CD4-positive, alpha-beta T cell treated with Interleukin-15 for 4 hours (primary cell): ENCODE data around the gene CCDC122.

Experiments used
- DNase-seq: peaks from one replicate; pipeline ENCODE4 v3.0.0-alpha.2; 2020; ENCODE audit warnings: low spot score

The CCDC122 gene

DNA sequence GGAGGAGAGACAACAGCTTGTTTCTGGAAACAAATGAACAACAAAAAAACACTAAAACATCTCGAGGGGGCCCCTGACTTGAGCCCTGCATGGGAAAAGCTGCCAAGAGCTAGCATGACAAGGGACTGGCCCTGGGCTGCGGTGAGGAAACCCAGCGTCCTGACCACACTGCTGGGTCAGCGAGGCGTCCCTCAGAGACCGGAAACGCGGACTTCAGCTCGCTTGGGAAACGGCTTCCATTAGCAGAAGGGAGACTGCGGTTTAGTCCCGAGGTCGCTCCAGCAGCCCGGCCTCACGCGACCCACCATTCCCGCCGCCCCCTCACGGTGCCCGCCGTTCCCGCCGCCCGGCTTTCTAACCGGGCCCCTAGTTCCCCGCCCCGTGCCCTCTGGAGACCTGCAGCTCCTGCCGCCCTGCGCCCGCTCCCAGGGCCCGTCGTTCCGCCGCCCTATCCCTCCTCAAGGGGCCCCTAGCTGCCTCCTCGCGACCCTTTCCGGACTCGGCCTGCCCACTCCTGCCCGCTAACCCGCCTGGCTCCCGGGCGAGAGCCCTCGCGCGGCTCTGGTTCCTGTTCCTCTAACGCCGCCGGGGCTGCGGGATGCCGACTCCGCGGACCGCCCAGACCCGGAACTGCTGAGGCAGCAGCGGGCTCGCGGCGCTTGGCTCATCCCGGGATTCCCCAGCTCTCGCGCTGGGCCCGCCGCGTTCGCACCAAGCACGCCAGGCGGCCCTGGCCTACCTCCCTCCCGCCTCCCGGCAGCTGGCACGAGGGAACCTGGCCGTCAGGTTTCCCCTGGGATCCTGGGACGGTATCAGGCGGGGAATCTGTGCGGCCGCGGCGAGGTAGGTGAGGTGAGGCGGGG lies at the start of gene CCDC122:
Gene CCDC122 (minus strand): TSS at position 849 of the 863 bp plus-strand sequence. CDS start 10,364 bp downstream, outside the sequence.
- DNase-seq = peak; percentile 70

DNA sequence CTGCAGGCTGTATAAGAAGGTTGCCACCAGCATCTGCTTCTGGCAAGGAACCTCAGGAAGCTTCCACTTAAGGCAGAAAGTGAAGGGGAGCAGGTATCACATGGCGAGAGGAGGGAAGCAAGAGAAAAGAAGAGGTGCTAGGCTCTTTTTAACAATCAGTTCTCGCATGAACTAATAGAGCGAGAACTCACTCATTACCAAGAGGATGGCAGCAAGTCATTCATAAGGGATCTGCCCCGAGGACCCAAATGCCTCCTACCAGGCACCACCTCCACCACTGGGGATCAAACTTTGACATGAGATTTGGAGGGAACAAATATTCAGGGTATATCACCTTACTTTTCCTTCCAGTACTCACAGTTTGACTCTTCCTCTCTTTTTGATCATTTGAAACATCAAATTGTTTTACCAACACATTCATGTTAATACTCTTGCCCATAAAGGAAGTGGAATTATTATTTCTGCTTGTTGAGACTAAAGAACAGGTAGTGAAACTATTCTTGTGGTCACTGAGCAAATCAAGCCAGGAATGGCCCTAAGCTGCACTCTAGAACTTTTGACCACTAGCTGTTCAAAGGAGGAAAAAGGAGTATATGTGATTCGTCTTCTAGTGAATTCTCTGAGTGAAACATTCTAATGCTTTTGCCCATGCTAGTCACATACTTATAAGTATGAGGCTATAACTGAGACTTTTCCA lies 45.2 kb upstream of the CCDC122 start:
- DNase-seq = no peak

DNA sequence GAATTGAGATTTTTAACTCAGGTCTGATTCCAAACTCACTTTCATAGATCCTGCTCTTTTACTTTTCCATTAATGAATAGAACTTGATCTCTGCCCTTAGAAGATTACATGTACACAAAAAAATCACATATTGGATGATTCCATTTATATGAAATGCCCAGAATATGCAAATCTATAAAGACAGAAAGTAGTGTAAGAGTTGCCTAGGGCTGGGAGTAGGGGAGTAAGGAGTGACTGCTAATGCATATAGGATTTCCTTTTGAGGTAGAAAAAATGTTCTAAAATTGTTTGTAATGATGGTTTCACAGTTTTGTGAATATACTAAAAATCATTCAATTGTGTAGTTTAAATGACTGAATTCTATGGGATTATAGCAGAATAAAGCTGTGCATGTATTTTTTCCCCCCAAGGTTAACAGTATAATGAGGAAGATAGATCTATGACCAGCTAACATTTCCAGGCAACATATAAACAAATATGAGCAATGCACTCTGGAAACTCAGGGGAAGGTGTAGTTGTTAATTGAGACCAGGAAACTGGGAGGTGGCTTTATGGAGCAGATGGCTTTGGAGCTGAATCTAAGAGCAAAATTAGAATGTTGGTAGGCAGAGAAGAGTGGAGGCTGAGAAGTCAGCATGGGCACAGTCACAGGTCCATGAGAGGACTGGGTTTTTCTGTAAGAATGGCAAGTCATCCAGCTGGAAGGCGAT lies 41.6 kb upstream of the CCDC122 start:
- no peak for DNase-seq

DNA sequence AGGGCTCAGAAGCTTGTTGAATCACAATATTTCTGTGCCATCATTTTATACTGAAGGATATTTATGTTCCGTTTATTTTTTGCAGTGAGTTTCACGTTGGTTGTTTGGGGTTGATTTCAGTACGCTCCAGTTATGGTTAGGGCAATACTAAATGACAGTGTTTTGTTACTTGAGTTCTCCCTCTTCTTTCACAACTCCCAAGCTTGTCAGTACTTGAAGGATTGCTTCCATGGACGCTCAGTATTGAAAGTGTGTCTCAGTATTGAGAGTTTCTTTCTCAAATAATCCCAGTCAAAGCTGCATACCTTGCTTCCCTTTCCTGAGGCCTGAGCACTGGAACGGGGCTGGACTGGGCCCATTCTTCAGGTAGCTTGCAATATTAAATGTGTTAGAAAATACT lies 39.1 kb upstream of the CCDC122 start:
- no peak for DNase-seq

DNA sequence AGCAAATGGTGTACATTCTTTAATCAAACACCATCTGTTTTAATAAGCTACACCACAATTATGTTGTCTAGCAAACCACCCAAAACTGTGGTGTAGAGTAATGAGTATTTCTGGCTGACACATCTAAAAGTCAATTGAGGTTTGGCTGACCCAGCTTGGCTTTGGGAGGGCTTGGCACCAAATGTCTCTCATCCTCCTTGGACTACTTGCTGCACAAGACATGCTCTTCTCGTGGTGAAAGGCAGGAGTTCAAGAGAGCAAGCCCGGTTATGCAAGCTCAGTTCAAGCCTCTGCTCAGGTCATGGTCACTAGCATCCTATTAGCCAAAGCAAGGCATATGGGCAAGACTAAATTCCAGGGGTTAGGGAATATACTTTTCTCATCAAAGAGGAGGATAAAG lies 37.3 kb upstream of the CCDC122 start:
- no peak for DNase-seq

DNA sequence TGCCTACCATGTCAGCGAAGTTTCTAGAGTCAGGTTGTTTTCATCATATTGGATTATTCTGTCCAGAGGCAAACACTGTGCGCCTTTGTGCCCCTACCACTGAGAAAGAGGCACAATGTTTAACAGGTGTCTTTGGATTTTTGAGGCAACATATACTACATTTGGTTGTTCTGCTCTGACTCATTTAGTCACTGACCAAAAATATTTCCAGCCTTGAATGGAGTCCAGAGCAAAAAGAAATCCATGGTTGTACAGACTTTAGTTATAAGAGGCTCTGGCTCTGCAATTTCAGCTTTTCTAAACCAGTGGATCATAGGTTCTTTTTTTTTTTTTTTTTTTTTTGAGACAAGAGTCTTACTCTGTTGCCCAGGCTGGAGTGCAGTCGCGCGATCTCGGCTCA lies 35.9 kb upstream of the CCDC122 start:
- DNase-seq = no peak

DNA sequence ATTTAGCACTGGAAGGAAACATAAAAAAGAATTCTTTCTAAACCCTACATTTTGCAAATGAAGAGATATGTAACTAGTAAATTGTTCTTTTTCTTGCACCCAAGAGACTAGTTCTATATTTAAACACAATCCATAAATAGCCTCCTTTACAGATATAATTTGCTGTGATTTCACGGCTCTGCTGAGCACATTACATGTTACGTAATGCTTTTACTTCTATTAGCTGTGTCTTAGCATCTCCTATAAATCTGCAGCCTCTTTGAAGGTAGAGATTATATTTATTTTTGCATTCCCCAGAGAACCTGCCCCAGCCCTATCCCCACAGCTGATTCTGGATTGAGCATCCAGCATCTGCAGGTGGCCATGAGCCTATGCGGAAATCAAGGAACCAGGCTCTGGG lies 32.3 kb upstream of the CCDC122 start:
- DNase-seq = no peak

DNA sequence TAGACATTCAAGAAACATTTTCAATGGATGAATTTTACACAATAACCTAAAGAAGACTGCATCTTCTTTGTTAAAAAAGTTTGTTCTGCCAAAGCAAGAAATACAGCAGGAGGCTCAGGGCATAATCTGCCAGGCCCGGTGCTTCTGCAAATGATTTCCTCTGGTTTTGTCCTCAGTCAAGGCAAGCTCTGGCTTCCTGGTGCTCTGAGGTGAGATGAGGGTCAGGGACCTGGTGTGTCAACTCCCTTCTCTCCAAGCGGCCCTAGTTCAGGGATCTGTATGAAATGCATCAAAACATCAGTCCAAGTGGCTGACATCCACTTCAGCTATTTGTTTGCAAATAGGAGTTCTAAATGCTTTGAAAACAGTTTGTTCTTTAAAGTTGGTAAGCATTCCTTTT lies 31.7 kb upstream of the CCDC122 start:
- DNase-seq = no peak

DNA sequence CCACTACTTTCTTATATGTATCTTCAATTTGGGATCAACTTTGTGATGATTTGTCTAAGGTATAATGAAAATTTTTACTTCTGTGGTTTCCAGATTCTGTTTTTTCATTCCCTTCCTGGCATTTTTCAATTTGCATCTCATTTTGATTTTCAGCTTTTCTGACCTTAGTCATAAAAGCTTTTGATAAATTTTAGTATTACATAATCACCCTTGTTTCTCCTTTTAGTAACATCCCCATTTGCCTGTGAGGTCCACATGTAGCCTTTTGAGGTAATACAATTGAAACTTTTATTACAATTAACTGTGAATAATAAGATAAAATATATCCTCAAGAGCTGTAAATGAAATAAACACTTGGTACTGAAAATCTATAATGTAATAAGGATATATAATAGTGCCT lies 31.3 kb upstream of the CCDC122 start:
- DNase-seq = no peak

DNA sequence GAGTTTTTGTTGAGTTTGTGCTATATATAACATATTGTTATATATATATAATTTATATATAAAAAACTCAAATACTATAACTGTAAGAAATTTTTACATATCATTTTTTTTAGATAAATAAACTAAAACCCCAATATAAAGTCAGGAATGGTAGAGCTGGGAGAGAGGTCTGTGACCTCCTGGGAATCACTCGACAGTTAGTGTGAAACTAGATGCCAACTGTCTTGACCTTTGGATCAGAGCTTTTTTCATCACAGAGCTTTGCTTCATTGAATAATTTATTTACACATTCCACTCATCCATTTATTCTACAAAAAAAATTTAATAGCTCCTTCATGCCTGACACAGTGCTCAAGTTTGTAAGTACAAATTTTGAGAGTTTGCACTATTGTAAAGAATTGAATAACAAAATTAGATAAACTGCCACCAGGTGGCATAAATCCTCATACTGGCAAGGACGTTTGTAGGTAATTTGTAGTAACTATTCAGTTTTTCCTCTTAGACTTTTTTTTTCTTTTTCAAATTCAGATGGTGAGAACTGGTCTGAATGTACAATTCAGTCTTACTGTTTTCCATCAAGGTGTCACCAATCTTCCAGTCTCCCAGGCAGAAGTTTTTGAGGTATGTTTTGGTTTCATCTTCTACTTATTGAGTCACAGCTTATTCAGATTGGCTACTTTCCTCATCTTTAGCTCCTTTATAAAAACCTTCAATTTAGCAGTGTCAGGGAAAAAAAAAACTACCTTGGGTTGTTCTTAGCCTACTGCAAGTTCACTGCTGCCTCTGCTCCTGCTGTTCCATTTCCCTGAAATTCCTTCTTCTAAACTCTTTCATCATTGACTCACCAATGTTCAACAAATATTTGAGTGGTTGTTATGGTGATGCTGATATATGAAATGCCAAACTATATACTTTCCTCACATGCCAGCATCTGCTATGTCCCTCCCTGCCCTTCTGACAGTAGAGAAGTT lies 28.9 kb upstream of the CCDC122 start:
- DNase-seq = peak; percentile 22

DNA sequence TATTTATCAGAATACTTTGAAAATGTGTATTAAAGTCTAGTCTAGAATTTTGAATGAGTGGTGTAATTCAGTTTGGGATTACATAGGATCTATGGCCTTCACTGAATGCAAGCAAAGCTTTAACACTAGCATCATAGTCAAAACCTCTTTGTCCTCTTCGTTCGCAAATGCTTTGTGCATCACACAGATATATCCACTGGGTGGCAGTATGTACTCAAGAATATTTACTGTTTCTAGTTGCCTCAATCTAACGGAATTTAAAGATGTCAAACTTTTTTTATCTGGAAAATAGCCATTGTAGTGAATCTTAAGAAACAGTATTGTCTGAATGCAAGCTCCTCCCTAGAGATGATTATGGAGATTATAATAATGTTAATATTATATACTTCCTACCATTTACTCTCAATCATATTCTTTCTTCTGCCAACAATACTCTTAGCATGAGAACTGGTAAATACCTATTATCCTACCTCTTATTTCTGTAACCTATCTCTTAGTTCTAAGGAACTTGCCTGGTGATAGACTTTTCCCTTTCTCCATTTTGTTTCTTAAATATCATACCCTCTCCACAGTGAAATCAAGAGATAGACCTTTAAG lies 26.0 kb upstream of the CCDC122 start:
- DNase-seq = peak; percentile 64

DNA sequence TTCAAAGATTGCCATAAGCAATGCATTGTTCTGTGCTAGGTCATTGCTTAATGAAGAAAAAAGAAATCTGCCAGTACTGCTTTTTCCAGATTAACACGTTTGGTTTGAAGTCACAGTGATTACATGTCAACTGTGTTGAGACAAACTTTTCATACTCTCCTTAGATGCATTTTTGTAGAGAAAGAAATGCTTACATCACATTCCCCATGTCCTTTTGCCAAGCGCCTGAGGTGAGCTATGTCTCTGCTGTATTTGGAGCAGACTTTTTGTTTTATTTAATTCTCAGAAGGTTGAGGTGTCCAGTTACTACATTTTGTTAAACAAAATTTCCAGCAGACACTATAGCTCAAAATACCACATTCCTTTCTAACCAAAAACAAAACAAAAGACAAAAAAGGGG lies 16.4 kb upstream of the CCDC122 start:
- DNase-seq = no peak

DNA sequence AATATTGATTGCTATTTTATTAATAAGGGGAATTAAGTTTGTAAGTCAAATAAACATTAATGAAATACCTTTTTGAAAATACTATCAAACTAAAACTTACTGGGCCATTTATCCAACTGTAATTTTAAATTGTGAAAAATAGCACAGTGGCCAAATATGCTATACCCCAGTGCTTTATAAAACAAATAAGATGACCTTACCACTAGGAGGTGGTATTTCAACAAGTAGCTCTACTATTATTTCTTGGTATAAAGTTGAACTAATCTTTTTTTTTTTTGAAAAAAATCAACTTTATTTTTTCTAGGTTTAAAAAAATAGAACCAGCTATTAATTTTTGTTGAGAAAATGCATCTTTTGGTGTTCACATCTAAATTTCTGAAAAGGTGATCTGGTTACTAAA lies 14.9 kb upstream of the CCDC122 start:
- DNase-seq = no peak

DNA sequence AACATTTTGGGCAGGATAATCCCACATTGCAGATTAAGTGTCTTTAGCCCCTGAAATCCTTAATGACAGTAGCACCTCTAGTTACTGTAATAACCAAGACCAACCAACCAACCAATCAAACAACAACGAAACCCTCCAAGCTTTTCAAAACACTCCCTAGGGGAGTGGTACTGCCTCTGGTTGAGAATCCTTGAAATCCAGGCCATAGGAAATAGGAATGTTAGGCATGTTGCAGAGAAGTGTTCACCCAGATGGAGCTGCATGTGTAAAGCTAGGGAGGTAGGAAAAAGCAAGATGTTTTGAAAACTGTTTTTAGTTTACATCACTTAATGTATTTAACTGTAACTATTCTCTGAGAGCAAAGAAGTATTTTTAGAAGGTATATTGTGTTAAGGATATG lies 4.7 kb upstream of the CCDC122 start:
- DNase-seq = no peak

DNA sequence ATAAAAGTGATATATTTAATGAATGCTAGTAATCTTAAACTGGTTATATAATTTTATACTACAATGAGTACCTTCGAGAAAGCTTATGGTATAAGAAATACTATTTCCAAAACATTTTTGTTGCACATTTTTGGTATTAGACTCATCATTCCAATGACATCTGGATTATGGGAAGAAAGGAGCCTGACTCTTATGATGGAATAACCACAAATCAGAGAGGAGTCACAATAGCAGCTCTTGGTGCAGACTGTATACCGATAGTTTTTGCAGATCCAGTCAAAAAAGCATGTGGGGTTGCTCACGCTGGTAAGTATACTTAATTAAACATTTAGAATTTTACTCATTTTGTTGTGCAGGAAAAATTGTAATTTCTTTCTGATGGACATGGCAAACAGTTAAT lies 4.1 kb upstream of the CCDC122 start:
- DNase-seq = no peak

DNA sequence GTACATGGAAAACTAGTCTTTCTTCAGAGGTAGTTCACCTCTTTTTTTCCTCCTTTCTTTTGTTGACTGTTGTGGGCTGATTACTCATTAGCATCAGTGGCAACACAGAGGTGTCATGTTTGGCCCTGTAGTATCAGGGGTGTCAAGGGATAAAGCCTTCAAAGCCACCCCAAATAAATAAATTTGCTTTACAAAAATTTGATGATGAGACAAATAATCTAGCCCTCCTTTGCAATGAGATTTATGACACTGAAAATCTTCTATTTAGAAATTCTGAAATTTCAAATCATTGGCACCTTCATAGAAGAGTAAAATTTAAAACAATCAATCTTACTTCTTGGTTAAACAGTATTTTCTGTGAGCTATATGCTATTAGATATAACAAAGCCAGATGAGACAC lies 2.0 kb upstream of the CCDC122 start:
- no peak for DNase-seq

DNA sequence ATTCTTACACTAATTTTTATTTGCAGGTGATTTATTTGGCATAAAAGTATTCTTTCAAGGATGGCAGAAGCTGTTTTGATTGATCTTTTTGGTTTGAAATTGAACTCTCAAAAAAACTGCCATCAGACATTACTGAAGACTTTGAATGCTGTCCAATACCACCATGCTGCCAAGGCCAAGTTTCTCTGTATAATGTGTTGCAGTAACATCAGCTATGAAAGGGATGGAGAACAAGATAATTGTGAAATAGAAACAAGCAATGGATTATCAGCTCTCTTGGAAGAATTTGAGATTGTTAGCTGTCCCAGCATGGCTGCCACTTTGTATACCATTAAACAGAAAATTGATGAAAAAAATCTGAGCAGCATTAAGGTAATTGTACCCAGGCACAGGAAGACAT lies 1.4 kb upstream of the CCDC122 start:
- DNase-seq = no peak

DNA sequence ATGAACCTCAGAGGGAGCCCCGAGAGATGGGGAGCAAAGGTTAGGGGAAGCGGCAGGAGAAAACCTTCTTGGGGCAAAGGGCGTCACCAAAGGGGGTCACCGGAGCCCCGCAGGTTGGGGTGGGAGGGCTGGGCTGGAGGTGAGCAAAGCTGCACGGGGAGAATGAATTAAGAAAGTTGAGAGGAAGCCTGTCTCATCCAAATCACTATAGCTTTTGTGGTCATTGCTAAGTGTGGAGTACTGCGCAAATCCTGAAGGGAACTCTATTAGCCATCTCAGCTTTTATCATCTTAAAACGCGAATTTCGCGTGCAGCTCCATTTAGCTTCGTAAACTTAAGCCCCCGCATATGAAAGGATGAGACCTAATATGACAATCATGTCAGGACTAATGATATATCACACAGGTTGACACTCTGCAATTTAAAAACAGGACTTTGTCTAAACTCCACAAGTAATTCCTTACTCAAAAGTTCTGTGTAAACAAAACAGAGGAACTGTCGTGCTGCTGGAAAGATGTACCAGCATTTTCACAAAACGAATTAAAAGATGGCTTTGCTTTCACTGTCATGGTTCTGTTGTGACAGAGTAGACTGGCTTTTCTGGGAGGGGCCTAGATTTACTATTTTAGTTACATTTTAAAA lies 795 bp upstream of the CCDC122 start:
- no peak for DNase-seq

DNA sequence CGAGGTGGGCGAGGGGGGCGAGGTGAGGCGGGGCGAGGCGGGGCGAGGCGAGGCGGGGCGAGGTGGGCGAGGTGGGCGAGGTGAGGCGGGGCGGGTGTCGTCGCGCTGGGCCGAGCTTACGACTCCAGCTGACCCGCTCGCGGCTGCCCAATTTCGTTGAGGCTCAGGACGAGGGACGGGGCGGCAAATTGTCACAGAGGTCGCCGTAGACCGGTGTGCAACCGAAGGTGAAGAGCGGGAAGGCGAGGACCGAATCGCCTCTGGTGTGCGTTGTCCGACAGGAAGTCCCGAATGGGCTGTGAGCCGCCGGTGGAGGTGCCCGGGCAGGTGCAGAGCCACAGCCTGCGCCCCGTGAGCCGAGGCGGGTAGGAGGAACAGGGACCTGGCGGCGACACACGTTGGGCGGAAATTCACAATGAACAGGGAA lies 228 bp upstream of the CCDC122 start, which contains the start of gene LACC1:
Gene LACC1 (plus strand): TSS at position 150 of the 427 bp plus-strand sequence. CDS start 1,082 bp downstream, outside the sequence.
- peak; percentile 33 for DNase-seq

DNA sequence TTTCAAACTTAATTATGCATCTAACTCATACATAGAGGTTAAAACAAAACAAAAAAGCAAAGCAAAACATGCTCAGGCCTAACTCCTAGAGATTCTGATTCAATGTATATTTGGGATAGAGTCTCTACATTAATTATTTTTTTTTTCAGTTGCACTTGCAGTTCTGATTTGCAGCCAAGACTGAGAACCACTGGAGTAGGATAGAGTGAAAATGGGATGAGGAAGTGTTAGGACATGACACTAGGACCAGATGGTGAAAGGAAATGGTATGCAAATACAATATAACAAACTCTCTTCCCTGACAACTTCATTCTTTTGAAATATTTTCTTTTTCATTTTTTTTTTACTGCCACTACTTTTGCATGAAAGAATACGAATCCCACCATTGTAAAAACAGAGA lies 1.8 kb downstream of the CCDC122 start:
- no peak for DNase-seq

DNA sequence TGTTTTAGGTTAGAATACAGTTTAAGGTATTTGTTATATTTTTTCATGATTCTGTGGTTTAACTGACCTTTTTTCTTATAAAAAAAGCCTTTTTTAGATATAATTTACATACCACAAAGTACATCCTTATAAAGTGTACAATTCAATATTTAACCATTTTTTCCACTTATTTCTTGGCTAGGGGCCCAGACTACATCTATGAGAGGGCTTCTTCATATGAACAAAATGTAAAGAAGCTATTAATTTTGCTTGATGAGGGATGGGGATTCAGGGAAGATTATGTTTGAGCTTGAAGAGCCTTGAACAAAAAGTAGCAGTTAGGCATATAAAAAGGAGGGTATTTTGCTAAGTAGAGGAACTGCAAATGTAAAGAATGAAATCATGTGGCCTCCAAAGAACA lies 2.2 kb downstream of the CCDC122 start:
- DNase-seq = no peak
